ENCODE results near the gene TXNRD2.

The TXNRD2 gene

GRCh38 chr22:19916006-19916405 is 25.6 kb downstream of the TXNRD2 start:
- no peak overlapping the region for H3K9ac ChIP-seq (ENCODE audit: low read length)
- no peak overlapping the region for H2AFZ ChIP-seq (ENCODE audit: low read depth, low read length)
- no peak overlapping the region for H3K27ac ChIP-seq (ENCODE audit: low read length)
- no peaks in the 10 kb centered on the region for H3K4me1 ChIP-seq (ENCODE audit: low read length)
- peaks cover 28% of the 10 kb centered on the region for H3K36me3 ChIP-seq (replicated peaks; ENCODE audit: low read depth, low read length)
- TF ChIP-seq, protein P1, sequence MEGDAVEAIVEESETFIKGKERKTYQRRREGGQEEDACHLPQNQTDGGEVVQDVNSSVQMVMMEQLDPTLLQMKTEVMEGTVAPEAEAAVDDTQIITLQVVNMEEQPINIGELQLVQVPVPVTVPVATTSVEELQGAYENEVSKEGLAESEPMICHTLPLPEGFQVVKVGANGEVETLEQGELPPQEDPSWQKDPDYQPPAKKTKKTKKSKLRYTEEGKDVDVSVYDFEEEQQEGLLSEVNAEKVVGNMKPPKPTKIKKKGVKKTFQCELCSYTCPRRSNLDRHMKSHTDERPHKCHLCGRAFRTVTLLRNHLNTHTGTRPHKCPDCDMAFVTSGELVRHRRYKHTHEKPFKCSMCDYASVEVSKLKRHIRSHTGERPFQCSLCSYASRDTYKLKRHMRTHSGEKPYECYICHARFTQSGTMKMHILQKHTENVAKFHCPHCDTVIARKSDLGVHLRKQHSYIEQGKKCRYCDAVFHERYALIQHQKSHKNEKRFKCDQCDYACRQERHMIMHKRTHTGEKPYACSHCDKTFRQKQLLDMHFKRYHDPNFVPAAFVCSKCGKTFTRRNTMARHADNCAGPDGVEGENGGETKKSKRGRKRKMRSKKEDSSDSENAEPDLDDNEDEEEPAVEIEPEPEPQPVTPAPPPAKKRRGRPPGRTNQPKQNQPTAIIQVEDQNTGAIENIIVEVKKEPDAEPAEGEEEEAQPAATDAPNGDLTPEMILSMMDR (IDR thresholded peaks at IDR 0.05; ENCODE audit: low read depth, low read length), result no peak
- TF ChIP-seq EZH2phosphoT487 (IDR thresholded peaks at IDR 0.05; ENCODE audit: low read depth), result no peak
- H3K4me2 ChIP-seq (ENCODE audit: low read length), result no peak overlapping the region
- no peaks in the 10 kb centered on the region; the same call in 1 of the 2 replicates for H4K20me1 ChIP-seq (ENCODE audit: insufficient read depth, low read length)
- no peaks in the 10 kb centered on the region for H3K9me3 ChIP-seq (ENCODE audit: insufficient read depth, low read length)
- H3K79me2 ChIP-seq (ENCODE audit: low read length), result no peaks in the 10 kb centered on the region
- no peak overlapping the region for H3K4me3 ChIP-seq (ENCODE audit: low read length)
- no peaks in the 10 kb centered on the region for H3K27me3 ChIP-seq (ENCODE audit: low read depth, low read length)

GRCh38 chr22:19915287-19915954 is 26.2 kb downstream of the TXNRD2 start:
- no peak overlapping the region for H3K27ac ChIP-seq (ENCODE audit: low read length)
- peaks cover 28% of the 10 kb centered on the region for H3K36me3 ChIP-seq (replicated peaks; ENCODE audit: low read depth, low read length)

GRCh38 chr22:19914201-19914943 is 27.2 kb downstream of the TXNRD2 start:
- no peak overlapping the region for H3K4me3 ChIP-seq (ENCODE audit: low read length)
- H3K9ac ChIP-seq (ENCODE audit: low read length), result no peak overlapping the region
- H2AFZ ChIP-seq (ENCODE audit: low read depth, low read length), result no peak overlapping the region
- H3K79me2 ChIP-seq (ENCODE audit: low read length), result no peaks in the 10 kb centered on the region
- H3K36me3 ChIP-seq (replicated peaks; ENCODE audit: low read depth, low read length), result peaks cover 28% of the 10 kb centered on the region
- H3K27me3 ChIP-seq (ENCODE audit: low read depth, low read length), result no peaks in the 10 kb centered on the region
- no peak overlapping the region for H3K4me2 ChIP-seq (ENCODE audit: low read length)
- no peak overlapping the region for H3K27ac ChIP-seq (ENCODE audit: low read length)
- H3K9me3 ChIP-seq (ENCODE audit: insufficient read depth, low read length), result no peaks in the 10 kb centered on the region
- H3K4me1 ChIP-seq (ENCODE audit: low read length), result no peaks in the 10 kb centered on the region
- H4K20me1 ChIP-seq (ENCODE audit: insufficient read depth, low read length), result no peaks in the 10 kb centered on the region; the same call in 1 of the 2 replicates
- TF ChIP-seq EZH2phosphoT487 (IDR thresholded peaks at IDR 0.05; ENCODE audit: low read depth), result no peak
- TF ChIP-seq, protein P1 (IDR thresholded peaks at IDR 0.05; ENCODE audit: low read depth, low read length), result no peak

More at GRCh38 chr22:19915287-19915954, 26.2 kb downstream of the TXNRD2 start:
- Histone ChIP-seq H3K9me3 (ENCODE audit: insufficient read depth, low read length) (no peaks in the 10 kb centered on the region), H2AFZ (ENCODE audit: low read depth, low read length) (no peak overlapping the region), H3K4me3 (ENCODE audit: low read length) (no peak overlapping the region), H3K27me3 (ENCODE audit: low read depth, low read length) (no peaks in the 10 kb centered on the region), H4K20me1 (ENCODE audit: insufficient read depth, low read length) (no peaks in the 10 kb centered on the region; the same call in 1 of the 2 replicates), H3K4me1 (ENCODE audit: low read length) (no peaks in the 10 kb centered on the region), H3K79me2 (ENCODE audit: low read length) (no peaks in the 10 kb centered on the region), H3K9ac (ENCODE audit: low read length) (no peak overlapping the region), H3K4me2 (ENCODE audit: low read length) (no peak overlapping the region)
- TF ChIP-seq, protein P1 (IDR thresholded peaks at IDR 0.05; ENCODE audit: low read depth, low read length), result no peak
- TF ChIP-seq EZH2phosphoT487 (IDR thresholded peaks at IDR 0.05; ENCODE audit: low read depth), result no peak

DNA sequence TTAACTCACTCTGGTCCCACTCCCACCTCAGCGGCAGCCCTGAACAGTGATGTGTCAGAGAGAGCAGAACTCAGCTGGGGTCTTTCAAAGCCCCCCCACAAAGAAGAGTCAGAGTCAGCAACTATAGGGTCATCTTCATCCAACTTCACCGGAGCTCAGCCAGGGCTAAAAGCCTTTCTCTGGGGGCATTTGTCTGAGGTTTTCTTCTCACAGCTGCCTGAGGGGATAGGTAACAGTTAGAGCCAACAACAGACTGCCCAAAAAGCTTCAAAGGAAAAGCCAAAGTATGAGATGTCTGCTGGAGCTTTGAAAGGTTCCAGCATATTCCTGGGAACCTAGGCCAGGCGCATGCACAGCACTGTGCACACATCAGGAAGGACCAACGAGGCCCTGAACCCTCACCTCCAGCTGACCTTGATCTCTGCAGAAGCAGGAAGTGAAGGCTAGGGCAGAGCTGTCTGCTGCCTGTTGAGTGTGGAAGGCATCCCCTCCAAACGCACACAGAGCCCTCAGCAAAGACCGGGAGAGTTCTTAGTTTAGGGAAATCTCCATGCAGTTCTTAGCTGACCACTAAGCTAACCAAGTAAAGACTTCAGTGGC is 28.2 kb downstream of the TXNRD2 start:
- no peak overlapping the region for H3K9ac ChIP-seq (ENCODE audit: low read length)
- H3K4me1 ChIP-seq (ENCODE audit: low read length), result no peaks in the 10 kb centered on the region
- H3K27me3 ChIP-seq (ENCODE audit: low read depth, low read length), result no peaks in the 10 kb centered on the region
- H2AFZ ChIP-seq (ENCODE audit: low read depth, low read length), result no peak overlapping the region
- H3K79me2 ChIP-seq (ENCODE audit: low read length), result no peaks in the 10 kb centered on the region
- peaks cover 28% of the 10 kb centered on the region for H3K36me3 ChIP-seq (replicated peaks; ENCODE audit: low read depth, low read length)
- no peaks in the 10 kb centered on the region for H4K20me1 ChIP-seq (ENCODE audit: insufficient read depth, low read length)
- no peaks in the 10 kb centered on the region for H3K9me3 ChIP-seq (ENCODE audit: insufficient read depth, low read length)
- TF ChIP-seq, protein P1 (IDR thresholded peaks at IDR 0.05; ENCODE audit: low read depth, low read length), result no peak
- no peak for TF ChIP-seq EZH2phosphoT487 (IDR thresholded peaks at IDR 0.05; ENCODE audit: low read depth)
- no peak overlapping the region for H3K4me3 ChIP-seq (ENCODE audit: low read length)
- H3K27ac ChIP-seq (ENCODE audit: low read length), result no peak overlapping the region
- no peak overlapping the region for H3K4me2 ChIP-seq (ENCODE audit: low read length)
